Fibroblast of villous mesenchyme (primary cell): Measurements from ENCODE around the gene STAC3. TPM values are rescaled to one million over a fixed set of nuclear protein-coding genes. Genes with fewer than 3 reads are reported as not detected.
A peak's percentile ranks its signal among the peaks of the same experiment; 100 is the strongest.

Source experiments
- DNase-seq: peaks from one replicate; pipeline ENCODE4 v3.0.0-alpha.2; 2010; ENCODE audit warnings: low read depth
- H3K4me3 ChIP-seq: 2 replicates; pipeline ENCODE4 v1.5.1; 2011; ENCODE audit warnings: low read depth, mild to moderate bottlenecking, low read length
- CTCF ChIP-seq: IDR thresholded peaks from 2 replicates; pipeline ENCODE4 v1.5.1; 2012; ENCODE audit warnings: low read depth, mild to moderate bottlenecking, low read length; ENCODE audit not compliant: insufficient read depth
- total RNA-seq: library from RNA; depleted of rRNA; stranded (reverse); fragments of >200 nt; gene quantifications from 2 replicates; pipeline ENCODE4 v1.2.3, GENCODE V29; 2012

Gene STAC3
- total RNA-seq, 1 donor = 1.3 TPM

GRCh38 chr12:57243521-57244311, 7.3 kb downstream of the STAC3 start:
- TF ChIP-seq CTCF = peak; percentile 76
- peak; percentile 66 for DNase-seq
- peak overlapping the region; percentile 47 for H3K4me3 ChIP-seq

GRCh38 chr12:57242691-57243454, 8.1 kb downstream of the STAC3 start:
- H3K4me3 ChIP-seq = peak overlapping the region; percentile 47
- peak; percentile 46 for DNase-seq
- peak; percentile 64 for TF ChIP-seq CTCF

- no peak for TF ChIP-seq CTCF
- no peak overlapping the region for H3K4me3 ChIP-seq
- DNase-seq = no peak
Observed at GRCh38 chr12:57242329-57242690, 8.7 kb downstream of the STAC3 start.

GRCh38 chr12:57241402-57242310, 9.3 kb downstream of the STAC3 start:
- DNase-seq = no peak
- TF ChIP-seq CTCF = no peak
- H3K4me3 ChIP-seq = peak overlapping the region; percentile 76

- no peak for TF ChIP-seq CTCF
- DNase-seq = peak; percentile 21
Observed at GRCh38 chr12:57240926-57241401, 10.0 kb downstream of the STAC3 start.

GRCh38 chr12:57240066-57240921, 10.7 kb downstream of the STAC3 start:
- peak overlapping the region; percentile 76 for H3K4me3 ChIP-seq
- DNase-seq = peak; percentile 66
- TF ChIP-seq CTCF = no peak

More at GRCh38 chr12:57240926-57241401, 10.0 kb downstream of the STAC3 start:
- H3K4me3 ChIP-seq = peak overlapping the region; percentile 76
